Keratinocyte (primary cell): ENCODE data around the gene FAM3A. TPM values are rescaled to one million over a fixed set of nuclear protein-coding genes. Genes with fewer than 3 reads are reported as not detected.
A peak's percentile ranks its signal among the peaks of the same experiment; 100 is the strongest.

Source experiments
- DNase-seq: peaks from one replicate; pipeline ENCODE4 v3.0.0-alpha.2; 2011; ENCODE audit warnings: low read depth, missing footprints, low spot score
- FAIRE-seq: peaks from 2 replicates; lab custom pipeline; 2011; peaks lifted over from hg19 to GRCh38; lab: Jason Lieb, UNC
- H2AFZ ChIP-seq: 2 replicates; pipeline ENCODE4 v1.6.0; 2012; ENCODE audit warnings: low read length, control low read depth, inconsistent platforms; ENCODE audit not compliant: control insufficient read depth
- H3K27ac ChIP-seq: 2 replicates; pipeline ENCODE4 v1.5.1; 2011; ENCODE audit warnings: low read length; ENCODE audit not compliant: control insufficient read depth, insufficient read depth
- H3K27me3 ChIP-seq: 3 replicates; pipeline ENCODE4 v1.6.0; 2011; ENCODE audit warnings: low read length; ENCODE audit not compliant: control insufficient read depth, insufficient read depth; ENCODE audit errors: extremely low read depth
- H3K36me3 ChIP-seq, 2 experiments: 2 replicates in 1 of 2; 3 replicates in 1 of 2; pipeline ENCODE4 v1.5.1; 2011; ENCODE audit warnings: low read length in 2 of 2, mild to moderate bottlenecking in 1 of 2; ENCODE audit not compliant: control insufficient read depth in 2 of 2, insufficient read depth in 2 of 2; ENCODE audit errors: extremely low read depth in 1 of 2
- H3K4me1 ChIP-seq: 3 replicates; pipeline ENCODE4 v1.5.1; 2011; ENCODE audit warnings: low read length; ENCODE audit not compliant: control insufficient read depth, insufficient read depth; ENCODE audit errors: extremely low read depth
- H3K4me2 ChIP-seq: 3 replicates; pipeline ENCODE4 v1.6.0; 2011; ENCODE audit warnings: low read depth, low read length; ENCODE audit not compliant: control insufficient read depth, insufficient read depth; ENCODE audit errors: extremely low read depth
- H3K4me3 ChIP-seq, 3 experiments: fragments of 200-600 bp in 1 of 3; sonication (generic) in 1 of 3; 2 replicates in 2 of 3; 3 replicates in 1 of 3; pipeline ENCODE4 v1.5.1; 2011 to 2016; ENCODE audit warnings: low read length in 3 of 3, mild to moderate bottlenecking in 3 of 3, control low read depth in 2 of 3, inconsistent platforms in 1 of 3, low read depth in 1 of 3, mixed read lengths in 1 of 3, mixed run types in 1 of 3, moderate library complexity in 1 of 3; ENCODE audit not compliant: control insufficient read depth in 2 of 3, insufficient read depth in 2 of 3; ENCODE audit errors: extremely low read depth in 1 of 3
- H3K79me2 ChIP-seq: 2 replicates; pipeline ENCODE4 v1.6.0; 2012; ENCODE audit warnings: low read length; ENCODE audit not compliant: control insufficient read depth, insufficient read depth
- H3K9ac ChIP-seq: 3 replicates; pipeline ENCODE4 v1.6.0; 2011; ENCODE audit warnings: low read length; ENCODE audit not compliant: control insufficient read depth, insufficient read depth; ENCODE audit errors: extremely low read depth
- H3K9me1 ChIP-seq: 3 replicates; pipeline ENCODE4 v1.6.0; 2011; ENCODE audit warnings: low read length; ENCODE audit not compliant: control insufficient read depth, insufficient read depth; ENCODE audit errors: extremely low read depth
- H3K9me3 ChIP-seq: 2 replicates; pipeline ENCODE4 v1.5.1; 2012; ENCODE audit warnings: low read depth, low read length; ENCODE audit not compliant: control insufficient read depth
- H4K20me1 ChIP-seq: 3 replicates; pipeline ENCODE4 v1.6.0; 2011; ENCODE audit warnings: low read length; ENCODE audit not compliant: control insufficient read depth, insufficient read depth; ENCODE audit errors: extremely low read depth
- CTCF ChIP-seq, 3 experiments: IDR thresholded peaks in 1 of 3; conservative IDR thresholded peaks in 1 of 3; optimal IDR thresholded peaks in 1 of 3; 2 replicates in 2 of 3; 3 replicates in 1 of 3; pipeline versions ENCODE3 to v1.5.1; 2011; ENCODE audit warnings: low read length in 3 of 3, mild to moderate bottlenecking in 3 of 3, moderate library complexity in 2 of 3, control low read depth in 1 of 3, inconsistent platforms in 1 of 3; ENCODE audit not compliant: insufficient read depth in 2 of 3; ENCODE audit errors: extremely low read depth in 1 of 3
- EZH2 ChIP-seq: IDR thresholded peaks from one replicate; pipeline ENCODE4 v1.6.1; 2012; ENCODE audit warnings: inconsistent platforms, mild to moderate bottlenecking, low read length, moderate library complexity
- dilution Hi-C: fragments of 300-500 bp; cut with MboI; formaldehyde crosslinking; loops from one replicate; pipeline ENCODE4 v1.7.0; 2020; ENCODE audit warnings: low sequenced_read_pairs; ENCODE audit not compliant: extremely low pct_ligation_motif_present
- polyA plus RNA-seq, 5 experiments: library from polyadenylated mRNA; depleted of rRNA in 3 of 5; stranded (reverse) in 3 of 5; stranded (forward) in 1 of 5; unstranded in 1 of 5; fragments of >200 nt; gene quantifications; 1 replicate in 1 of 5; 2 replicates in 3 of 5; 3 replicates in 1 of 5; pipeline versions ENCODE4 v1.2.1 to v1.2.3, GENCODE V29; 2011 to 2012; ENCODE audit warnings: missing spikeins in 2 of 5, low read depth in 1 of 5, low replicate concordance in 1 of 5

Gene FAM3A
- polyA plus RNA-seq, 1 donor (not counting 4 experiments of a cell fraction or from before 2014, with no cell fraction given), result 15.8 TPM

GRCh38 chrX:154458954-154459778, 56.9 kb downstream of the FAM3A start:
- Histone ChIP-seq H3K9me3 (no peaks in the 10 kb centered on the region), H2AFZ (no peak overlapping the region), H3K9ac (peak overlapping the region; percentile 41), H3K27me3 (no peaks in the 10 kb centered on the region), H4K20me1 (no peaks in the 10 kb centered on the region), H3K4me3 (peak overlapping the region; percentile 48 to 62 (median 51)), H3K79me2 (peaks cover 8% of the 10 kb centered on the region), H3K27ac (no peak overlapping the region), H3K9me1 (no peaks in the 10 kb centered on the region), H3K4me1 (peaks cover 4% of the 10 kb centered on the region), H3K4me2 (peak overlapping the region; percentile 66), H3K36me3 (peaks cover 0 to 3% of the 10 kb centered on the region in 2 experiments)
- FAIRE-seq (no peak), DNase-seq (no peak)
- TF ChIP-seq EZH2 (no peak), CTCF (optimal IDR thresholded peaks at IDR 0.05 in 1 of 3, IDR thresholded peaks at IDR 0.05 in 1 of 3, conservative IDR thresholded peaks at IDR 0.05 in 1 of 3; ENCODE audit: extremely low read depth in 1 of 3, insufficient read depth in 2 of 3, low read length in 3 of 3) (no peak)
- dilution Hi-C loops, result no loop called here

GRCh38 chrX:154458116-154458953, 57.7 kb downstream of the FAM3A start, which contains the start of gene PLXNA3:
PLXNA3 (plus strand) TSS chrX:154458281; CDS start chrX:154460184, 1,903 bp downstream.
- FAIRE-seq (no peak), DNase-seq (no peak)
- Histone ChIP-seq H3K9ac (peak within 1 kb of the TSS; percentile 41), H4K20me1 (no peaks in the 10 kb centered on the region), H3K79me2 (peaks cover 8% of the 10 kb centered on the region), H3K4me1 (peaks cover 4% of the 10 kb centered on the region), H3K27me3 (no peaks in the 10 kb centered on the region), H3K9me3 (no peaks in the 10 kb centered on the region), H3K27ac (no peak within 1 kb of the TSS), H3K4me2 (peak within 1 kb of the TSS; percentile 66), H3K4me3 (peak within 1 kb of the TSS; percentile 48 to 62 (median 51)), H3K9me1 (no peaks in the 10 kb centered on the region), H2AFZ (no peak within 1 kb of the TSS), H3K36me3 (peaks cover 0 to 3% of the 10 kb centered on the region in 2 experiments)
- dilution Hi-C loops, result no loop called here
- no peak for TF ChIP-seq CTCF (optimal IDR thresholded peaks at IDR 0.05 in 1 of 3, IDR thresholded peaks at IDR 0.05 in 1 of 3, conservative IDR thresholded peaks at IDR 0.05 in 1 of 3; ENCODE audit: extremely low read depth in 1 of 3, insufficient read depth in 2 of 3, low read length in 3 of 3)
- TF ChIP-seq EZH2, result no peak
